ENCODE results near the gene RPS6KA2. TPM values are rescaled to one million over a fixed set of nuclear protein-coding genes. Genes with fewer than 3 reads are reported as not detected.
"Not testable (repeated sequence)": the region's sequence is repeated elsewhere in the genome, so short reads cannot be mapped to it uniquely, and the experiment has no call there.

Gene RPS6KA2
- total RNA-seq, 2 donors from 2014 or later = 59.5 to 75.4 TPM

GRCh38 chr6:166635013-166635970 lies 8.2 kb upstream of the RPS6KA2 start:
- ATAC-seq (ENCODE audit: insufficient number of reproducible peaks, low FRiP score, low read depth) = no peak
- Histone ChIP-seq H3K9me3 (no peaks in the 10 kb centered on the region), H3K4me1 (ENCODE audit: control insufficient read depth in 1 of 2, low read depth in 2 of 2) (no peaks in the 10 kb centered on the region), H3K27me3 (replicated peaks; ENCODE audit: insufficient read depth) (no peaks in the 10 kb centered on the region), H3K36me3 (no peaks in the 10 kb centered on the region), H3K4me3 (no peak overlapping the region), H3K27ac (no peak overlapping the region)
- TF ChIP-seq, protein P1, sequence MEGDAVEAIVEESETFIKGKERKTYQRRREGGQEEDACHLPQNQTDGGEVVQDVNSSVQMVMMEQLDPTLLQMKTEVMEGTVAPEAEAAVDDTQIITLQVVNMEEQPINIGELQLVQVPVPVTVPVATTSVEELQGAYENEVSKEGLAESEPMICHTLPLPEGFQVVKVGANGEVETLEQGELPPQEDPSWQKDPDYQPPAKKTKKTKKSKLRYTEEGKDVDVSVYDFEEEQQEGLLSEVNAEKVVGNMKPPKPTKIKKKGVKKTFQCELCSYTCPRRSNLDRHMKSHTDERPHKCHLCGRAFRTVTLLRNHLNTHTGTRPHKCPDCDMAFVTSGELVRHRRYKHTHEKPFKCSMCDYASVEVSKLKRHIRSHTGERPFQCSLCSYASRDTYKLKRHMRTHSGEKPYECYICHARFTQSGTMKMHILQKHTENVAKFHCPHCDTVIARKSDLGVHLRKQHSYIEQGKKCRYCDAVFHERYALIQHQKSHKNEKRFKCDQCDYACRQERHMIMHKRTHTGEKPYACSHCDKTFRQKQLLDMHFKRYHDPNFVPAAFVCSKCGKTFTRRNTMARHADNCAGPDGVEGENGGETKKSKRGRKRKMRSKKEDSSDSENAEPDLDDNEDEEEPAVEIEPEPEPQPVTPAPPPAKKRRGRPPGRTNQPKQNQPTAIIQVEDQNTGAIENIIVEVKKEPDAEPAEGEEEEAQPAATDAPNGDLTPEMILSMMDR (IDR thresholded peaks at IDR 0.05) = no peak
- no peak for DNase-seq (ENCODE audit: low spot score)

GRCh38 chr6:166634581-166634980 lies 7.5 kb upstream of the RPS6KA2 start:
- not testable (repeated sequence) for H3K36me3 ChIP-seq; DNase-seq (ENCODE audit: low spot score); H3K27me3 ChIP-seq (replicated peaks; ENCODE audit: insufficient read depth); ATAC-seq (ENCODE audit: insufficient number of reproducible peaks, low FRiP score, low read depth); H3K9me3 ChIP-seq; H3K4me3 ChIP-seq; H3K4me1 ChIP-seq (ENCODE audit: control insufficient read depth in 1 of 2, low read depth in 2 of 2); H3K27ac ChIP-seq

DNA sequence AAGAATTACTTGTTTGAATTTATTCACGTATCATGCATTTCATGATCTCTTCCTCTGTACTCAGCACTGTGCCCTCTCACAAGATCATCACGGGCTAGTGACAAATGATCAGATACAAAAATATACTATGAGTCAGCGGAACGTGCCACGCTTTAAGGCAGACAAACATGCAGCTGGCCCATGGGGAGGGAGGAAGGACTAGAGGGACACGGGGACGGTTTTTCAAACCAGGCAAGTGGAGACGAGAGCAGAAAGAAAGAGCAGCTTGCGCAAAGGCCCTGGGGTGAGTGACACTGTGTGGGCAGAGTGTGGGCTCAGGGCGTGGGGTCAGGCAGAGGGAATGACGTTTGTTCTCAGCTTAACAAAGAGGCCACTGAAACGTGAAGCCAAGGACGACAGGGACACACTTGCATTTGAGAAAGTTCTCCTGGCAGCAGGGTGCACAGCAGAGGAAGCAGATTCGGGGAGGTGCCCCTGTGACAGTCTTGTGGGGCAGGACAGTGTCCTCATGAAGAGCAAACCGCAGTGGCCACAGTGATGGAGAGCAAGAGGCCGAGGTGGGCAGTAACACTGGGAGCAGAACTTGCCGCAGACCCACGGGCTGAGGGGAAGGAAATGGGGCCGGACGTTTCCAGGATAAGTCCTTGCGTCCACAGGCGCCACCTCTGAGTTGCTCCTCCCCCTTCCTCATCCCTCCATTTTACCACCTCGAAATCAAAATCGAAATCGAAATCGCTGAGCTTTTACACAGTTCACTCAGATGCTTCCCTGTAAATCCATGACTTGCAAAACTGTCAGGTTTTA lies 6.9 kb upstream of the RPS6KA2 start:
- Histone ChIP-seq H3K4me1 (ENCODE audit: control insufficient read depth in 1 of 2, low read depth in 2 of 2) (peaks cover 0 to 1% of the 10 kb centered on the region in 2 donors), H3K27ac (no peak overlapping the region), H3K36me3 (no peaks in the 10 kb centered on the region), H3K27me3 (replicated peaks; ENCODE audit: insufficient read depth) (no peaks in the 10 kb centered on the region), H3K4me3 (no peak overlapping the region), H3K9me3 (no peaks in the 10 kb centered on the region)
- TF ChIP-seq, protein P1 (IDR thresholded peaks at IDR 0.05) = no peak
- DNase-seq (ENCODE audit: low spot score) = no peak
- no peak for ATAC-seq (ENCODE audit: insufficient number of reproducible peaks, low FRiP score, low read depth)

DNA sequence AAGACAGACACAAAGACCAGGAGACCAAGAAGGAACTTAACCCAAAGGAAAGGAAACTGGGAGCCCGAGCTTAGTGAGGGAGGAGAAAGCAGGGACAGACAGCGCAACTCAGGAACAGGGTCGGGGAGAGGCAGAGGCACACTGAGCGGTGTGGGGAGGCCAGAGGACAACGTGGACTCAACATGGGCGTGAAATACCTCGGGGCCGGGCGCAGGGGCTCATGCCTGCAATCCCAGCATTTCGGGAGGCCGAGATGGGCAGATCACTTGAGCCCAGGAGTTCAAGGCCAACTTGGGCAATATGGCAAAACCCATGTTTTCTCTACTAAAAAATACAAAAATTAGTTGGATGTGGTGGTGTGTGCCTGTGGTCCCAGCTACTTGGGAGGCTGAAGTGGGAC lies 5.7 kb upstream of the RPS6KA2 start:
- ATAC-seq (ENCODE audit: insufficient number of reproducible peaks, low FRiP score, low read depth) (no peak), DNase-seq (ENCODE audit: low spot score) (no peak)
- no peak overlapping the region for H3K4me3 ChIP-seq
- no peaks in the 10 kb centered on the region for H3K36me3 ChIP-seq
- no peak overlapping the region for H3K27ac ChIP-seq
- H3K27me3 ChIP-seq (replicated peaks; ENCODE audit: insufficient read depth) = no peaks in the 10 kb centered on the region
- TF ChIP-seq, protein P1 (IDR thresholded peaks at IDR 0.05) = no peak
- H3K4me1 ChIP-seq (ENCODE audit: control insufficient read depth in 1 of 2, low read depth in 2 of 2) = peaks cover 0 to 8% of the 10 kb centered on the region in 2 donors
- H3K9me3 ChIP-seq = no peaks in the 10 kb centered on the region

DNA sequence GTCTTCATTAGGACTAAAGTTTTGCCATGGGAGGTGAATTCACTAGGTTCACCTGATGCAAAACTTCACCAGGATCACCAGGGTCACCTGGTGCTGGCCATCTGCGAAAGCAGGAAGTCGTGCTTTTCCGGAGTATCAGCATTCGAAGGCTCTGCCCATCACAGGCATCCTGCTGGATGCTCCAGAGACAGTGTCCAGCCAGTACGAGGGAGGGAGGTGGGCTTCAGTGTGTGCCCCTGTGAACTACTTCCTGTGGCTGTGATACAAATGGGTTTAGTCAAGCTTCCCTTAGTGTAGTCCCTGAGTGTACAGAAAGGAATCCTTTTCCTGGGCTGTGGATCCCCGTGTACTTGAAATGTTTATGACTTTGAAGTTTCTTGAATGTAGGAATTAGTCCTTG lies 3.4 kb upstream of the RPS6KA2 start:
- no peak overlapping the region for H3K4me3 ChIP-seq
- TF ChIP-seq, protein P1 (IDR thresholded peaks at IDR 0.05) = no peak
- H3K27ac ChIP-seq = no peak overlapping the region
- no peak for DNase-seq (ENCODE audit: low spot score)
- no peaks in the 10 kb centered on the region for H3K27me3 ChIP-seq (replicated peaks; ENCODE audit: insufficient read depth)
- H3K9me3 ChIP-seq = no peaks in the 10 kb centered on the region
- H3K36me3 ChIP-seq = no peaks in the 10 kb centered on the region
- peaks cover 3 to 18% of the 10 kb centered on the region in 2 donors for H3K4me1 ChIP-seq (ENCODE audit: control insufficient read depth in 1 of 2, low read depth in 2 of 2)
- no peak for ATAC-seq (ENCODE audit: insufficient number of reproducible peaks, low FRiP score, low read depth)
